Upper lobe of right lung (tissue), 1 donor: ENCODE measurements around the gene GNAT3. TPM values are rescaled to one million over a fixed set of nuclear protein-coding genes. Genes with fewer than 3 reads are reported as not detected.

ENCODE experiments used
- ATAC-seq: fragments of 200-7000 bp; cut with Tn5 transposase; one replicate; pipeline ENCODE4 v1.9.1; 2020; ENCODE audit warnings: mild to moderate bottlenecking, moderate library complexity
- DNase-seq: peaks from one replicate; pipeline ENCODE4 v3.0.0-alpha.2; 2020
- H3K27ac ChIP-seq: fragments of 200-600 bp; one replicate; pipeline ENCODE4 v1.8.0; 2022
- H3K27me3 ChIP-seq: fragments of 200-600 bp; one replicate; pipeline ENCODE4 v1.8.0; 2022; ENCODE audit warnings: mild to moderate bottlenecking
- H3K36me3 ChIP-seq: fragments of 200-600 bp; one replicate; pipeline ENCODE4 v1.8.0; 2022
- H3K4me1 ChIP-seq: fragments of 200-600 bp; one replicate; pipeline ENCODE4 v1.8.0; 2022
- H3K4me3 ChIP-seq: fragments of 200-600 bp; one replicate; pipeline ENCODE4 v1.8.0; 2022; ENCODE audit warnings: mild to moderate bottlenecking
- H3K9me3 ChIP-seq: fragments of 200-600 bp; one replicate; pipeline ENCODE4 v1.8.0; 2022
- intact Hi-C: fragments of 100-400 bp; cut with DNase I; formaldehyde crosslinking; loops from one replicate; pipeline ENCODE4 v1.11.0; 2022
- total RNA-seq: library from RNA; stranded (reverse); fragmentation: NEBNext Ultra II Directional; extraction: Animal tissue kit (Norgen Biotek cat#: 25700); gene quantifications from one replicate; pipeline ENCODE4 v1.2.1, GENCODE V29; 2021
- TF ChIP-seq, protein P1 (sequence below): fragments of 200-600 bp; IDR thresholded peaks from one replicate; pipeline ENCODE4 v1.8.0; 2022; ENCODE audit warnings: antibody characterized with exemption
- donor health status: DM: no; HTN: yes; CAD: no; lungs with severe emphysema.

Gene GNAT3
- total RNA-seq, 1 donor from 2014 or later, result not detected

GRCh38 chr7:80542398-80542797 is 30.5 kb upstream of the GNAT3 start:
- H3K36me3 ChIP-seq, result no peaks in the 10 kb centered on the region
- DNase-seq (no peak), ATAC-seq (no peak)
- H3K27me3 ChIP-seq, result no peaks in the 10 kb centered on the region
- no peak overlapping the region for H3K4me3 ChIP-seq
- no peak overlapping the region for H3K27ac ChIP-seq
- intact Hi-C loops, result no loop called here
- no peaks in the 10 kb centered on the region for H3K4me1 ChIP-seq
- no peaks in the 10 kb centered on the region for H3K9me3 ChIP-seq
- TF ChIP-seq, protein P1, sequence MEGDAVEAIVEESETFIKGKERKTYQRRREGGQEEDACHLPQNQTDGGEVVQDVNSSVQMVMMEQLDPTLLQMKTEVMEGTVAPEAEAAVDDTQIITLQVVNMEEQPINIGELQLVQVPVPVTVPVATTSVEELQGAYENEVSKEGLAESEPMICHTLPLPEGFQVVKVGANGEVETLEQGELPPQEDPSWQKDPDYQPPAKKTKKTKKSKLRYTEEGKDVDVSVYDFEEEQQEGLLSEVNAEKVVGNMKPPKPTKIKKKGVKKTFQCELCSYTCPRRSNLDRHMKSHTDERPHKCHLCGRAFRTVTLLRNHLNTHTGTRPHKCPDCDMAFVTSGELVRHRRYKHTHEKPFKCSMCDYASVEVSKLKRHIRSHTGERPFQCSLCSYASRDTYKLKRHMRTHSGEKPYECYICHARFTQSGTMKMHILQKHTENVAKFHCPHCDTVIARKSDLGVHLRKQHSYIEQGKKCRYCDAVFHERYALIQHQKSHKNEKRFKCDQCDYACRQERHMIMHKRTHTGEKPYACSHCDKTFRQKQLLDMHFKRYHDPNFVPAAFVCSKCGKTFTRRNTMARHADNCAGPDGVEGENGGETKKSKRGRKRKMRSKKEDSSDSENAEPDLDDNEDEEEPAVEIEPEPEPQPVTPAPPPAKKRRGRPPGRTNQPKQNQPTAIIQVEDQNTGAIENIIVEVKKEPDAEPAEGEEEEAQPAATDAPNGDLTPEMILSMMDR, result no peak

DNA sequence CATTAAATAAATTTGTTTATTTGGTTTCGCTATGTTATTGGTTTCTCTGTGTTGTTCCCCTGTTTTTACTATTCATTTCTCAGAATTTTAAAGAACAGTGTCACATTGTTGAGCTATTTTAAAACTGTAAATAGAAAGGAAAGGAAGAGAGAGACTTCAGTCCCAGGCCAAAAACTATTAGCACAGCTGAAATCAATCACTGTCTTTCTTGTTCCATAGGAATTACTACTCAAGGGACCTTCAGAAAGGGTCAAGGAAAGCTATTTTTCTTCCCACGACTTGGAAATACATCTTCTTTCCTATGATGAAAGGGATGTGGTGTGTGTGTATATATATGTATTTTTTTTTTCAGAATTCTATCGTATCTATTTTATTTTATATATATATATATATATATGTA is 29.0 kb upstream of the GNAT3 start:
- no peaks in the 10 kb centered on the region for H3K27me3 ChIP-seq
- no peaks in the 10 kb centered on the region for H3K36me3 ChIP-seq
- H3K9me3 ChIP-seq, result no peaks in the 10 kb centered on the region
- DNase-seq, result no peak
- no peak for ATAC-seq
- TF ChIP-seq, protein P1, result no peak
- no peak overlapping the region for H3K4me3 ChIP-seq
- no peaks in the 10 kb centered on the region for H3K4me1 ChIP-seq
- intact Hi-C loops, result no loop called here
- H3K27ac ChIP-seq, result no peak overlapping the region

DNA sequence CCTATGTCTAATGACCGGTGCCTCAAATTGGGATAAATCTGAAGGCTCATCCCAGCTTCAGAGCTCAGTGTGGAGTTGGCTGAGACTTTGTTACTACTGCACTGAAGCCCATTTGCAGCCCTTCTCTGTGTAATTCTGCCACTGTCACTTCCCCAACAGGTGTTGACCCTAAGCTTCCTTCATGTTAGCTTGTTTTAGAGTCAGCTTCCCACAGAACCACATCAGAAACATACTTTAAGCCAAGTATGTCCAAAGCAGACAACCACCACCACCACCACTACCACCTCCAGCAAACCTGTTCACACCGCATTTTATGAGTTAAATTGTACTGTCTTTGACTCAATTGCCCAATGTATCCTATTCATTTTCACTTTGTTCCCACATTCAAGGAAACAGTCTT is 25.2 kb upstream of the GNAT3 start:
- no peak overlapping the region for H3K27ac ChIP-seq
- intact Hi-C loops, result no loop called here
- H3K4me3 ChIP-seq, result no peak overlapping the region
- no peaks in the 10 kb centered on the region for H3K27me3 ChIP-seq
- no peaks in the 10 kb centered on the region for H3K4me1 ChIP-seq
- TF ChIP-seq, protein P1, result no peak
- DNase-seq (no peak), ATAC-seq (no peak)
- no peaks in the 10 kb centered on the region for H3K36me3 ChIP-seq
- H3K9me3 ChIP-seq, result no peaks in the 10 kb centered on the region

DNA sequence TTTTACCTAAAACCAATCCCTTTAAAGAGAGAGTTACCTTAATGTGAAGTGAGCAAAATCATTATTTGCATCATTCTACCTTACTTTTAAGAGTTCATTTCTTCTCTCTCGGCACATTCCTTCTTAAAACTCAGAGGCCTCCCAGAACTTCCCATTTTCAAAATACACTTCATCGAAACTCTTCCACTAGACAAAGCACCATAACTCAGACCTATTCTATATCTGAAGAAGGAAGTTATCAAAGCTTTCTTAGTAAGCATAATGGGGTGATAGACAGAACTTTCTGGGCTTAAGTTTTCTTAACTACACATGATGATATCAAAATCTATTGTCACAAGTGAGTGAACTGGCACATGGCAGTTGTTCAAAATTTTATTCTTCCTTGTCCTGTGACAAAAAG is 24.6 kb upstream of the GNAT3 start:
- ATAC-seq, result no peak

DNA sequence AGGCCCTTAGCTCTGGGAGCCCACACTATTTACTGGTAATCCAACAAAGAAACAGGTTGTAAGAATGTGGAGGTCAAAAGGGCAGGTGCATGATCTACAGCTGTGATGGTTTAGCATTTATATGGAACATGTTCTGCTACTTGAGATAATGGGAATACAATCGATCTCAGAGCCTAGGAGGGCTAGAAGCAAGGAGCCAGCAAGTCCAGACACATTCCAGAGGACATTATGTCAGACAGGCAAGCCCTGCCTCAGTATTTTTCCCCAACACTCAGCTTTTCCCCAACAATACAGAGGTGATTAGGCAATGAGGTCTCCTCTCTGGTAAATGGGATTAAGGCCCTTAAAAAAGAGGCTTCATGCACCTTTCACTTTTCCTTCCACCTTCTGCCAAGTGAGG is 21.4 kb upstream of the GNAT3 start:
- no peak for ATAC-seq
- Histone ChIP-seq H3K4me1 (no peaks in the 10 kb centered on the region), H3K9me3 (no peaks in the 10 kb centered on the region), H3K4me3 (no peak overlapping the region), H3K27ac (no peak overlapping the region), H3K36me3 (no peaks in the 10 kb centered on the region), H3K27me3 (no peaks in the 10 kb centered on the region)
- TF ChIP-seq, protein P1, result no peak
- intact Hi-C loops, result no loop called here
- no peak for DNase-seq

More for the DNA sequence above, 24.6 kb upstream of the GNAT3 start:
- Histone ChIP-seq H3K4me3 (no peak overlapping the region), H3K9me3 (no peaks in the 10 kb centered on the region), H3K27ac (no peak overlapping the region), H3K4me1 (no peaks in the 10 kb centered on the region), H3K27me3 (no peaks in the 10 kb centered on the region), H3K36me3 (no peaks in the 10 kb centered on the region)
- DNase-seq, result no peak
- TF ChIP-seq, protein P1, result no peak
- intact Hi-C loops, result no loop called here

DNA sequence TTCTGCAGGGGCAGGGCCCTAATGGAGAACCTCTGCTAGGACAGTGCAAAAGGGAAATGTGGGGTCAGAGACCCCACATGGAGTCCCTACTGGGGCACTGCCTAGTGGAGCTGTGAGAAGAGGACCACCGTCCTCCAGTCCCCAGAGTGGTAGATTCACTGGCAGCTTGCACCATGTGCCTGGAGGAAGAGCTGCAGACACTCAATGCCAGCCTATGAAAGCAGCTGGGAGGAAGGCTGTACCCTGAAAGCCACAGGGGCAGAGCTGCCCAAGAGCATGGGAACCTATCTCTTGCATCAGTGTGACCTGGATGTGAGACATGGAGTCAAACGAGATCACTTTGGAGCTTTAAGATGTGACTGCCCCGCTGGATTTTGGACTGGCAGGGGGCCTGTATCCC is 20.3 kb upstream of the GNAT3 start:
- Histone ChIP-seq H3K4me3 (no peak overlapping the region), H3K27ac (no peak overlapping the region), H3K27me3 (no peaks in the 10 kb centered on the region), H3K9me3 (no peaks in the 10 kb centered on the region), H3K36me3 (no peaks in the 10 kb centered on the region), H3K4me1 (no peaks in the 10 kb centered on the region)
- DNase-seq, result no peak
- intact Hi-C loops, result no loop called here
- TF ChIP-seq, protein P1, result no peak
- ATAC-seq, result no peak
